NCI-H2029 treated with DMSO at 0.1 percent for 48 hours (cell line): ENCODE results near the gene IPO11.
A peak's percentile ranks its signal among the peaks of the same experiment; 100 is the strongest.

ENCODE experiments used
- DNase-seq: peaks from one replicate; lab custom pipeline; 2025; lab: John Stamatoyannopoulos, UW

Gene IPO11

DNA sequence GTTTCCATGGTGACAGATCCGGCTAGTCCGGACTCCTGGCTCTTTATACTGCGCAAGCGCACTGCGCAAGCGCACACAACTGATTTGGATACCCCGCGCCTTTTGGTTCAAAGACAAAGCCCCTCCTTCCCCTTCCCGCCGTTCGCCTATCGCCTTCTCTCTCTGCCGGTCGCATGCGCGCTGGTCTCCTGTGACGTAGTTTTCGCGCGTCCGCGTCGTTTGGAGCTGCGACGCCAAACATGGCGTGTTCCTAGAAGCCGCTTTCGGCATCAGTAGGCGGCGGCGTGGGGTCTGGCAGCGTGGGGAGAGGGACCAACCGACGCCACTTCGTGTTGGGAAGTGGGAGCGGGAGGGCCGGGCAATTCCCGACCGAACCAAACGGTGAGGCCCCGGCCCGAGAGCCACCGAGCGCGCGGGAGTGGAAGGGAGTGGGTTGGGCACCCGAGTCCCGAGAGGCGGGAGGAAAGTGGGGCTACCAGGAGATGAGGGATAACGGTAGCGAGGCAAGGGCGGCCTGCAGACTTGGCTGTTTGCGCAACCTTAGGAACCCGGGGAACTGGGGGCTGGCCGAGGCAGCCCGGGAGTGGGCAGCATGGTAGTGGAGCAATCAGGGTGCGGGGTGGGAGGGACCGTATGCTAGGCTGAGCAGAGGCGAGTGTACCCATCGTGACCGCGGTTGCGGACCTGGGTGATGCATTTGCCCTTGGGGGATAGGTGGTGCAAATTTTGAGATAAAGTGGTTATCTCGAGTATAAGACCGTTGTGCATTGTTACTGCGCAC is at the start of gene IPO11:
IPO11 (plus strand) TSS at position 215 of the 781 bp plus-strand sequence. CDS start 24,517 bp downstream, outside the sequence.
- DNase-seq, result peak; percentile 97

DNA sequence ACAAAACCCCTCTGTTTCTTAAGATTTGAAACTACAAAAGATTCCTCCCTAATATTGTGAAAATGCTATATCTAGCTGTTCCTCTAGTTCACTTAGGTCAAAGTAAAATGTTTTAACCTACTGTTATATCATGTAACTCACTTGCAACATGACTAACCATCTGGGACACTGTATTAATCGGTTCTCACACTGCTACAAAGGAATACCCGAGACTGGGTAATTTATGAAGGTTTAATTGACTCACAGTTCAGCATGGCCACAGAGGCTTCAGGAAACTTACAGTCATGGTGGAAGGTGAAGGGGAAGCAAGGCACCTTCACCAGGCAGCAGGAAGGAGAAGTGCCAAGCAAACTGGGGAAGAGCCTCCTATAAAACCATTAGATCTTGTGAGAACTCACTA is 43.5 kb upstream of the IPO11 start:
- DNase-seq, result no peak

DNA sequence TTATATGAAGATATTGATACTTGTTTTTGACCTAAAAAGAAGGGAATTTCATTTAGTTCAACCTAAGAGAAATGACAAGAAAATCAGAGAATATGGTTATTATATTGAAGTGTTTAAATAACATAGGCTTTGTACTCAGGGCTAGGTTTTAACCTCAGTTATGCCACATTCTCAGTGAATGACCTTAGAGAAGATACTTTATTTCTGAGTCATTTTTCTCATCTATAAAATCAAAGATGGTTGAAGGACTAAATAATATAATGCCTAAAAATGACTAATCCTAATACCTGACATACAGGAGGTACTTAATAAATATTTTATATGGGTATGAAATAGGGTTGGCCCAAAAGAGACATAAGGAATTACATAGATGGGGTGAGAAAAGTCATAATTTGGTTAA is 41.2 kb upstream of the IPO11 start:
- no peak for DNase-seq

- no peak for DNase-seq
These were observed 40.0 kb upstream of the IPO11 start for GRCh38 chr5:62372600-62372999.

- DNase-seq, result no peak
These were observed 39.2 kb upstream of the IPO11 start for GRCh38 chr5:62373382-62373781.

DNA sequence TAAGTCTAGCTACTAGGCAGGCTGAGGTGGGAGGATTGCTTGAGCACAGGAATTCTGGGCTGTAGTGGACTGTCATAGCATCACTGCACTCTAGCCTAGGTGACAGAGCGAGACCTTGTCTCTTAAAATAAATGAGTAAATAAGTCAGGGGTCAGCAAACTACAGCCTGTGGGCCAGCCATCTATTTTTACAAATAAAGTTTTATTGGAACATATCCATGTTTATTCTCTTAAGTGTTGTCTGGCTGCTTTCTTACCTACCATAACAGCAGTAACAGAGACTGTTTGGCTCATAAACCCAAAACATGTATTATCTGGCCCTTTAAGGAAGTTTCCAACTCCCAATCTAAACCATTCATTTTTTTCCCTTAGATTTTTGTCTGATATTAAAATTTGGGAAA is 38.5 kb upstream of the IPO11 start:
- DNase-seq, result no peak

- no peak for DNase-seq
These were observed 36.9 kb upstream of the IPO11 start for GRCh38 chr5:62375627-62376026.

- DNase-seq, result no peak
These were observed 36.5 kb upstream of the IPO11 start for GRCh38 chr5:62376064-62376463.

- no peak for DNase-seq
These were observed 27.4 kb upstream of the IPO11 start for GRCh38 chr5:62385131-62385530.

GRCh38 chr5:62385816-62386400 is 26.7 kb upstream of the IPO11 start:
- DNase-seq, result no peak

DNA sequence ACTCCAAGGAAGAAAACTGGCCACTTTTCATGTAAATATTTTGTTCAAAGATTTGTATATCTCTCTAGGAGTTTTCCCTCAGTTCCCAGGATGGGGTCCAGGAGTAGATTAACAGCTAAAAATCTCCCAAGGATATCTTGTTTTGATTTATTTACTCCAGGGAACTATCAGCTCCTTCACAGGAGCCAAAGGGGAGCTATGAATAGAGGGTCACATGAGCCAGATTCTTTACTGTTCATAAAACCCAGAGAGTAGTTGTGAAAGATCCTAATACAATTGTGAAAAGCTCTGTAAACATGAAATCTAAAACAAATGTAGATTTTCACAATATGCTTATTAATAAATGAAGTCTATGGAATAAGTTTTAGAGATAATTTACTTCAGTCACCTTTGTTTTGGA is 25.7 kb upstream of the IPO11 start:
- DNase-seq, result no peak

- DNase-seq, result no peak
These were observed 17.2 kb upstream of the IPO11 start for GRCh38 chr5:62395210-62395950.

GRCh38 chr5:62403411-62404250 is 8.9 kb upstream of the IPO11 start, which contains the start of gene DIMT1:
Gene DIMT1 (minus strand): TSS chr5:62403905. CDS start chr5:62403772, 133 bp downstream.
- DNase-seq, result peak; percentile 92

DNA sequence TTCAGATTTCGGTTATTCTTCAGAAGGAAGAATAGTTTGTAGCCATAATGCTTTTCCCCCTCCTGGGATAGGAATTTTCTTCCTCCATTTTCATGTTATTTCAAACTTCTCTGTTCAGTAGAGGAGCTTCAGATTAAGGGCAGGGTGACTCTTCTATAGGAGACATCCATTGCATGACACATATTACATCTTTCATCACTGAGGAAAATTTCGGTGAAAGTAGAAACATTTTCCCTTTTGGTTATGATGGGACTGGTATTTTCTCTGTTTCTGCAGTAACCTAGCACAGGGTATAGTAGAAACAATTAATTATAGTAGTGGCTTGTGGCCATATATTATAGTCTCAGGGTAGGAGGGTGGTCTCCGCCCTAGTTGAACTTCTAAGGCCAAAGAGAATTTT is 1.1 kb downstream of the IPO11 start:
- DNase-seq, result no peak

- DNase-seq, result no peak
These were observed 6.0 kb downstream of the IPO11 start for GRCh38 chr5:62418462-62419076.

DNA sequence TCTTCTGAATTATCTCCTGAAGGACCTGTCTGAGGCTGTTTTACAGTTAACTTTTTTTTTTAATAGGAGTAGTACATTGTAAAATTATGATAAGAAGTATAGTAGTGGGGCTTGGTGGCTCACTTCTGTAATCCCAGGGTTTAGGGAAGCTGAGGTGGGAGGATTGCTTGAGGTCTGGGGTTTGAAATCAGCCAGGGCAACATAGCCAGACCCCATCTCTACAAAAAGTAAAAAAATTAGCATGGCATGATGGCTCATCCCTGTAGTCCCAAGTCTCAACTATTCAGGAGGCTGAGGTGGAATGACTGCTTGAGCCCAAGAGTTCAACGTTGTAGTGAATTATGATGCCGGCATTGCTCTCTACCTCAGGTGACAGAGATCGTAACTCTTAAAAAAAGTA is 7.0 kb downstream of the IPO11 start:
- no peak for DNase-seq

DNA sequence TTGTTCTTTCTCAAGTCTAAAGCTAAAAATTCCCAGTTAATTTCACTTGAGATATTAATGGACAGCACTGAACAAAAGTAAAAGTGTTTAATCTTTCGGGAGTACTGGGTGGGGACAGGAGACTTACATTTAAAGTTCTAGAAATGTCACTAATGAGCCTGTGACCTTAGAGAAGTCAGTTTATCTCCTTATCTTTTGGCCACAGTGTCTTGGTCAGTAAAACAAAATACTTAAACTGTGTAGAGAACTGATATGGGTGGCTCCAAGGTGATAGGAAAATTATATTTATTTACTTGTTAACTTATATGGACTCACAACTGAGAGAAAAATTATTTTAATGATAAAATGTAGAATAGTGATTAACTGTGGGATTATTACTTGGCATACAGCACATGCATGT is 8.9 kb downstream of the IPO11 start:
- DNase-seq, result no peak

GRCh38 chr5:62424763-62425162 is 12.2 kb downstream of the IPO11 start:
- no peak for DNase-seq

DNA sequence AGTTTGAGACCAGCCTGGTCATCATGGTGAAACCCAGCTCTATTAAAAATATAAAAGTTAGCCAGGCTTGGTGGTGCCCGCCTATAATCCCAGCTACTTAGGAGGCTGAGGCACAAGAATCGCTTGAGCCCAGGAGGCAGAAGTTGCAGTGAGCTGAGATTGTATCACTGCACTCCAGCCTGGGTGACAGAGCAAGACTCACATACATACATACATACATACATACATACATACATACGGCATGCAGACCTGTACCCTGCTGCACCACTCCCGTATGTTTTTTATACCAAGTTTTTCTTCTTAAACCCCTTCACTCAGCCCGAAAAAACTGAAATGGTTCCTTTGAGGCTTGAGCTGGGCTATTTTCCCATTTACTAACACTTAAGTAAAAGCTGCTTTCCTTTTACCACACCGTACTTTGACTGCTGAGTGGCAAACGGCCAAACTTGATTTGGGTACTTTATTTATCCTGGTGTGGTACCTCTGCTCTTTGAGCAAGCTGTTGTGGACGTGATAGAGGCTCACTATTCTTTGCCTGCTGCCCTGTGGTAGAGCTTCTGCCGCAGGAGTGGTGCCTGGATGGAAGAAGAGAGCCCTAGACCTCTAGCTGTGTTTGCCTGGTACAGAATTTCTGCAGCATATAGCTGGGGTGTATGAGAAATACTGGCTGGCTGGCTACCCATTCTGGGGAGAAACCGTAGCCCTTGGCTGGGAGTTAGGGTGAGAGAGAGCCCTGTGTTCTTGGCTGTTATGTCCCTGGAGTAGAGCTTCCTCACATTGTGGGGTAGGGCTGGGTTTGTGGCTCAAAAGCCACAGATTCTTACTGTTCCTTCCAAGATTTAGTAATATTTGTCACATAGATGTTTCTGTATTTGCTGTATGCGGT is 19.4 kb downstream of the IPO11 start:
- no peak for DNase-seq

GRCh38 chr5:62432621-62433064 is 20.1 kb downstream of the IPO11 start:
- DNase-seq, result no peak

DNA sequence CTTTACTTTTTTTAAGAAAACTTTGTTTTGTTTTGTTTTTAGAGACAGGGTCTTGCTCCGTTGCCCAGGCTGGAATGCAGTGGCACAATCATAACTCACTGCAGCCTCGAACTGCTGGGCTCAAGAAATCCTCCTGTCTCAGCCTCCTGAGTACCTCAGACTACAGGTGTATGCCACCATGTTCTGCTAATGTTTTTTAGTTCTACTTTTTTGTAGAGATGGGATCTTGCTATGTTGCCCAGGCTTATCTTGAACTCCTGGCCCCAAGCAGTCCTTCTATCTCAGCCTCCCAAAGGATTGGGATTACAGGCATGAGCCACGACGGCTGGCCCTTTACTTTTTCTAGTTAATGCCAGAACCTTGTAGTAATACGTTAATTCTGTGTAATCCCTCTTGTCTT is 36.0 kb downstream of the IPO11 start:
- no peak for DNase-seq
